GM12878 (cell line): ENCODE measurements around the gene TMEM179B. TPM values are rescaled to one million over a fixed set of nuclear protein-coding genes. Genes with fewer than 3 reads are reported as not detected.

Experiments used
- ATAC-seq: fragments of 200-7000 bp; cut with Tn5 transposase; 3 replicates; pipeline ENCODE4 v1.9.1; 2020; ENCODE audit warnings: mild to moderate bottlenecking, moderate library complexity
- BruUV-seq: library from RNA; stranded (reverse); fragments of 400-500 nt; replicated peaks from 2 replicates; lab custom pipeline; 2021; lab: Mats Ljungman, UMichigan
- CTCF ChIA-PET: fragments of 300-600 bp; sonication (Branson Sonifier 250); formaldehyde crosslinking; extraction: SDS; loops from one replicate; lab custom pipeline; 2021; ENCODE audit warnings: inconsistent platforms; lab: Yijun Ruan, JAX
- POLR2A ChIA-PET: fragments of 350-600 bp; formaldehyde crosslinking; extraction: SDS; loops from one replicate; lab custom pipeline; 2021; ENCODE audit warnings: inconsistent platforms; lab: Charles Lee
- RAD21 ChIA-PET: fragments of 300-600 bp; sonication (Branson Sonifier 250); formaldehyde crosslinking; loops from one replicate; lab custom pipeline; 2023; ENCODE audit warnings: antibody characterized with exemption; ENCODE audit not compliant: unreplicated experiment; lab: Charles Lee
- SMC1A ChIA-PET: fragments of 300-600 bp; sonication (Branson Sonifier 250); formaldehyde crosslinking; loops from one replicate; lab custom pipeline; 2023; ENCODE audit not compliant: unreplicated experiment, uncharacterized antibody; lab: Charles Lee
- DNase-seq: peaks from one replicate; pipeline ENCODE4 v3.0.0-alpha.2; 2011; ENCODE audit warnings: low read depth, low spot score
- FAIRE-seq: peaks from 3 replicates; lab custom pipeline; 2011; peaks lifted over from hg19 to GRCh38; lab: Jason Lieb, UNC
- H2AFZ ChIP-seq: 2 replicates; pipeline ENCODE4 v1.6.0; 2011; ENCODE audit warnings: low read depth, low read length, control low read depth; ENCODE audit not compliant: control insufficient read depth
- H3K27ac ChIP-seq: 2 replicates; pipeline ENCODE4 v1.5.1; 2011; ENCODE audit warnings: control low read depth; ENCODE audit not compliant: control insufficient read depth, insufficient read depth
- H3K27me3 ChIP-seq, 2 experiments: replicated peaks in 1 of 2; 2 replicates each; pipeline versions ENCODE4 v1.6.0 to v1.6.1; 2011; ENCODE audit warnings: low read length in 1 of 2; ENCODE audit not compliant: control insufficient read depth in 2 of 2, insufficient read depth in 2 of 2
- H3K36me3 ChIP-seq, 2 experiments: 2 replicates each; pipeline ENCODE4 v1.5.1; 2011; ENCODE audit warnings: low read length in 1 of 2; ENCODE audit not compliant: control insufficient read depth in 2 of 2, insufficient read depth in 2 of 2
- H3K4me1 ChIP-seq: 2 replicates; pipeline ENCODE4 v1.6.1; 2011; ENCODE audit warnings: mild to moderate bottlenecking, low read length, moderate library complexity, mixed read lengths; ENCODE audit not compliant: control insufficient read depth, insufficient read depth
- H3K4me2 ChIP-seq: 2 replicates; pipeline ENCODE4 v1.6.0; 2011; ENCODE audit warnings: control low read depth; ENCODE audit not compliant: control insufficient read depth, insufficient read depth
- H3K4me3 ChIP-seq: fragments of 200-600 bp; sonication (generic); 2 replicates; pipeline ENCODE4 v1.5.1; 2016
- H3K79me2 ChIP-seq: 2 replicates; pipeline ENCODE4 v1.6.0; 2011; ENCODE audit warnings: low read length; ENCODE audit not compliant: control insufficient read depth, insufficient read depth
- H3K9ac ChIP-seq: 2 replicates; pipeline ENCODE4 v1.8.0; 2011; ENCODE audit warnings: low read length, control low read depth, mixed read lengths; ENCODE audit not compliant: control insufficient read depth, insufficient read depth
- H3K9me3 ChIP-seq: replicated peaks from 3 replicates; pipeline ENCODE4 v1.5.1; 2011; ENCODE audit warnings: mild to moderate bottlenecking, low read length; ENCODE audit not compliant: control insufficient read depth, insufficient read depth
- H4K20me1 ChIP-seq: 2 replicates; pipeline ENCODE4 v1.6.0; 2011; ENCODE audit not compliant: control insufficient read depth, insufficient read depth
- CHD4 ChIP-seq: fragments of 200-600 bp; sonication (generic); IDR thresholded peaks from 2 replicates; pipeline ENCODE4 v1.6.1; 2016; ENCODE audit warnings: mild to moderate bottlenecking
- DPF2 ChIP-seq: fragments of 450-650 bp; IDR thresholded peaks from 2 replicates; pipeline ENCODE4 v1.6.1; 2017; ENCODE audit warnings: mild to moderate bottlenecking
- E2F4 ChIP-seq: IDR thresholded peaks from 2 replicates; pipeline ENCODE4 v1.6.1; 2012; ENCODE audit warnings: low read depth, low read length, improper control_type of control experiment
- ETV6 ChIP-seq, 2 experiments: fragments of 450-650 bp in 1 of 2; IDR thresholded peaks in 1 of 2; conservative IDR thresholded peaks in 1 of 2; 2 replicates each; pipeline ENCODE4 v1.6.1; 2014; ENCODE audit warnings: antibody characterized with exemption in 1 of 2, borderline replicate concordance in 1 of 2, low read depth in 1 of 2, mild to moderate bottlenecking in 1 of 2, moderate library complexity in 1 of 2
- IRF3 ChIP-seq: fragments of 450-650 bp; IDR thresholded peaks from 2 replicates; pipeline ENCODE4 v1.6.1; 2014; ENCODE audit warnings: mild to moderate bottlenecking
- MXI1 ChIP-seq: fragments of 150-350 bp; IDR thresholded peaks from 2 replicates; pipeline ENCODE4 v1.6.1; 2011; ENCODE audit warnings: low read depth, mild to moderate bottlenecking, inconsistent platforms, low read length, improper control_type of control experiment
- NFIC ChIP-seq: IDR thresholded peaks from 2 replicates; pipeline ENCODE4 v1.6.1; 2012; ENCODE audit warnings: low read depth, mild to moderate bottlenecking, inconsistent platforms, low read length, moderate library complexity
- NR2F1 ChIP-seq: fragments of 450-650 bp; conservative IDR thresholded peaks from 2 replicates; pipeline ENCODE4 v1.6.1; 2017; ENCODE audit warnings: mild to moderate bottlenecking
- PKNOX1 ChIP-seq: fragments of 450-650 bp; IDR thresholded peaks from 2 replicates; pipeline ENCODE4 v1.6.1; 2016; ENCODE audit warnings: mild to moderate bottlenecking
- SIN3A ChIP-seq: IDR thresholded peaks from 2 replicates; pipeline ENCODE4 v1.6.1; 2012; ENCODE audit warnings: low read depth, low read length, improper control_type of control experiment
- TBL1XR1 ChIP-seq: IDR thresholded peaks from 2 replicates; pipeline ENCODE4 v1.6.1; 2012; ENCODE audit warnings: low read depth, low read length, improper control_type of control experiment
- ZNF207 ChIP-seq: fragments of 450-650 bp; IDR thresholded peaks from 2 replicates; pipeline ENCODE4 v1.6.1; 2014; ENCODE audit warnings: antibody characterized with exemption, mild to moderate bottlenecking, borderline replicate concordance
- ZNF274 ChIP-seq: IDR thresholded peaks from one replicate; pipeline ENCODE4 v1.8.0; 2011; ENCODE audit not compliant: insufficient read length, insufficient read depth
- WGBS: methylation state at CpG from one replicate; pipeline ENCODE4 v1.1.6; 2016; ENCODE audit warnings: low lambda C conversion rate; ENCODE audit not compliant: insufficient replicate concordance, insufficient coverage; ENCODE audit errors: missing lambda C conversion rate; 5-methylcytosine and 5-hydroxymethylcytosine counted together
- in situ Hi-C: fragments of 300-500 bp; cut with MboI; formaldehyde crosslinking; loops from 9 replicates; pipeline ENCODE4 v1.14.3; 2018; ENCODE audit warnings: mixed read lengths
- intact Hi-C: fragments of 100-400 bp; cut with micrococcal nuclease; formaldehyde crosslinking; loops from one replicate; pipeline ENCODE4 v1.14.2; 2022; ENCODE audit not compliant: unreplicated experiment
- polyA plus RNA-seq, 11 experiments: library from polyadenylated mRNA; depleted of rRNA in 4 of 11; unstranded in 6 of 11; stranded (reverse) in 5 of 11; fragments of >200 nt; fragmentation: Nextera tagmentation in 4 of 11; fragmentation: Illumina TruSeq in 1 of 11; extraction: Ambion mirVana in 4 of 11; extraction: Trizol in 1 of 11; gene quantifications; 1 replicate in 1 of 11; 2 replicates in 10 of 11; pipeline versions ENCODE4 v1.2.1 to v1.2.3, GENCODE V29; 2011 to 2016; ENCODE audit warnings: inconsistent platforms in 2 of 11, missing spikeins in 2 of 11, low read depth in 1 of 11
- total RNA-seq, 4 experiments: library from RNA; depleted of rRNA in 3 of 4; stranded (reverse); fragments of >200 nt in 3 of 4; fragmentation: Illumina TruSeq in 1 of 4; extraction: Trizol in 1 of 4; gene quantifications; 2 replicates each; pipeline versions ENCODE4 v1.2.1 to v1.2.3, GENCODE V29; 2013 to 2021

The TMEM179B gene
- total and polyA plus RNA-seq, 10 of the 15 experiments (the other 5 are each of a cell fraction or from before 2014, with no cell fraction given): 21.7 to 82.4 (median 42.0) TPM

- intact Hi-C loops (no loop called here), in situ Hi-C loops (no loop called here)
- ATAC-seq: no peak
- Histone ChIP-seq H3K4me3 (no peak overlapping the region), H4K20me1 (no peaks in the 10 kb centered on the region), H3K4me1 (peaks cover 6% of the 10 kb centered on the region), H3K9ac (no peak overlapping the region), H3K9me3 (no peaks in the 10 kb centered on the region), H3K79me2 (no peaks in the 10 kb centered on the region; the same call in 1 of the 2 replicates), H3K27ac (no peak overlapping the region), H2AFZ (no peak overlapping the region), H3K4me2 (no peak overlapping the region), H3K36me3 (no peaks in the 10 kb centered on the region; a peak in 1 of 4 replicates), H3K27me3 (no peaks in the 10 kb centered on the region)
- WGBS: 95% methylated on average over 14 of the region's 14 CpGs
- TF ChIP-seq TBL1XR1 (no peak), ZNF207 (no peak), IRF3 (no peak), MXI1 (no peak), DPF2 (no peak), PKNOX1 (no peak), NR2F1 (no peak), ETV6 (conservative IDR thresholded peaks at IDR 0.05 in 1 of 2, IDR thresholded peaks at IDR 0.05 in 1 of 2; ENCODE audit: borderline replicate concordance in 1 of 2, low read depth in 1 of 2) (no peak), ZNF274 (no peak), NFIC (no peak), E2F4 (no peak), SIN3A (no peak), CHD4 (no peak)
- ChIA-PET CTCF (interaction anchor here (1.0 to 1.2 kb wide), 4 partner anchors 9 to 158 kb away, joined by 3 to 6 read pairs (median 4); partner anchors contain the start of genes HNRNPUL2, POLR2G and TTC9C), SMC1A (interaction anchor here (1.1 to 3.5 kb wide), 5 partner anchors 10 to 78 kb away, joined by 3 to 27 read pairs (median 5); partner anchors contain the start of genes HNRNPUL2 and TTC9C), RAD21 (no interaction called here), POLR2A (interaction anchor here (1.0 to 4.6 kb wide), 9 partner anchors 8 to 131 kb away, joined by 3 to 70 read pairs (median 9); partner anchors contain the start of genes B3GAT3, HNRNPUL2, NXF1 and POLR2G)
- no peak for DNase-seq
- no TSS peak for BruUV-seq
- FAIRE-seq: no peak
These were observed 34.9 kb upstream of the TMEM179B start for GRCh38 chr11:62752177-62752785.
